22Rv1 (cell line): Measurements from ENCODE around the gene TCF7L2.

Source experiments
- H3K27ac ChIP-seq: fragments of 450-650 bp; 2 replicates; pipeline ENCODE4 v1.5.1; 2017
- CTCF ChIP-seq: fragments of 450-650 bp; IDR thresholded peaks from 2 replicates; pipeline ENCODE4 v1.5.1; 2017; ENCODE audit warnings: mild to moderate bottlenecking
- ZFX ChIP-seq: fragments of 450-650 bp; IDR thresholded peaks from 2 replicates; pipeline ENCODE4 v1.6.1; 2017; ENCODE audit warnings: antibody characterized with exemption, borderline replicate concordance

Gene TCF7L2

DNA sequence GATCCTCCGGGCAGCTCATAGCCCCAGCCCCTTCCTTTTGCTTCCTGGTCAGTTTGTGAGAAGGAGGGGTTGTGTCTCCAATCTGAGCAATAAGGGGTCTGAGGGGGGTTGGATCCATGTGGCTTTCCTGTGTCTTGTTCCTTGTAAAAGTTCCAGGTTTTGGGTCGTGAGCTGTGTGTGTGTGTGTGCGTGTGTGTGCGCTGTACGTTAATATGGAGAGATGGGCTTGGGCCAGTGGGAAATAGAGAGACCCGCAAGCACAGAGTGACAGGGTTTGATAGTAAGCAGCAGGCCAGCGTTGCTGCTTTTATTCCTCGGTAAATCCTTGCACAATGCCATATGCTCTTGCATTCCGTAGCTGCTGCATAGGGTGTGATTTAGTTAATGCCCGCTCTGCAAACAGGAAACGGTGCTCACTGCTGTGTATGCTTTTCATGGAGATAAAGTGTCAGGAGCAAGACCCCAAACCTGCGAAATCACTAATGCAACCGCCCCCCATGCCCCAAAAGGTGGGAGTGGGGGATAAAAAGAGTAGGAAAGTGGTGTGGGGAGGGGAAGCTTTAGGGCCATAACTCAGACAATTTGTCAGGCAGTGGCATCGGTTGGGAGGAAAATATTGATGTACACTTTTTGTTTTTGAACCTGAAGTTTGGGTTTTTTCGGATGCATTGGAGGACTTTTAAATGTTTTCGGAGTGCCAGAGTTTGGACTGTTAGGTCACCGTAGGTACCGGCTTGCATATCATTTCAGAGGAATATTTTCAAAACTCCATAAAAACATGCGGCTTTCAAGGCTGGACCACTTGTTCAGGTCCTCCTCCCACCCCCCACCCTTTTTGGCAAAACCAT is 108.7 kb downstream of the TCF7L2 start:
- H3K27ac ChIP-seq: no peak overlapping the region
- TF ChIP-seq CTCF: no peak
- no peak for TF ChIP-seq ZFX

DNA sequence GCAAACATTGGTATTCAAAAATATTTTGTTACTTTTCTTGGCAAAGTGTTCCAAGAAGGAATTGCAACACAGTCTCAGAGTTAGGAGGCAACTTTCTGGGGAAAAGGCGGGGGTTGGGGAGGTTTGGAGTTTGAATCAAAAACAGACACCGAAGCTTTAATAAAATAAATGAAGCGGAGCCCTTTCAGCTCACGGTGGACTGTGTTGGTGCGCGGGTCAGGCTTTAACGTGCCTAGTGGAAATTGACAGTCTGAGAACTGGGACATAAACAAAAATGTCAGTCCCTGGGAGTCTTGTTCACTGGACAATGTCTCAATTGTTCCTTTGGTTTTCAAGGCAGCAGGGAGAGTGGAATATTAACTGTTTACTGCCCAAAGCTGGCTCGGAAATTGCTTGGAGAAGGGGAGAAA is 109.3 kb downstream of the TCF7L2 start:
- TF ChIP-seq ZFX (no peak), CTCF (no peak)
- no peak overlapping the region for H3K27ac ChIP-seq

DNA sequence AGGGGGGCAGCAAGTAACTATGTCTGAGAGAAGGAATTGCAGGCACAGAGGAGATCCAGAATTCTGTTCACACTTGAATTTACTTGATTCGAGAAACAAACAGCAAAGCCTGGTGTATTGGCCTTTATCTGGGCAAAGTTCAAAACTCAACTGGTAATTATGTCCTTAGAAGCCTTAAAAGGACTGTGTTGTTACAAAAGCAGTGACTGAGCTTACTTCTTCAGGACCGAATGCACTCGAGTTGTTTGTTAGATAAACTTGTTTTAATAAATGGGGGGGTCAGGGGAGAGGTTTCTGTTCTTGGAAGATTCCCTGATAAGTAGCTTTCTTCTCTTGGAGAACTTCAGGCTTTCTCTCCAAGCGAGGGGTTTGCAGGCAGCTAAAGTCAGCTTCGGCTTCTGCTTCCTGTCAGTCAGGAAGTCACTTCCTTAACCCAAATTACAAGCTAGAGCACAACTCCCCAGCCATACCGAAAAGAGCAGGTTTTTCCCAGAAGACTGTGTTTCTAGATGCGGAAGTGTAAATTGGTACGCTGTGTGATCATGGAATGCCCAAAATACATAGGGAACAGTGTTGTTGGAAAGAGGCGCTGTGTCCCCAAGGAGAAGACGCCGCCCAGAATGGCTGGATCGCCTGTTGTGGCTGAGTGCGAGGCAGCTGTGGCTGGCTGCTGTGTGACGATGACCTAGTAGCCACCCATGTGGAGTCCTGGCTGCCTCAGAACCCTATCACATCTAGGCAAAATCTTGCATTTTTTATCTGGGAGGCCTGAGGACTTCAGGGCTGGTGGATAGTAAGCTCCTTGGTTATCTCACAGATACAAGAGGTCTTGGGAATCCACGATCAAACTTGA is 110.4 kb downstream of the TCF7L2 start:
- TF ChIP-seq ZFX (no peak), CTCF (no peak)
- H3K27ac ChIP-seq: no peak overlapping the region

GRCh38 chr10:113061054-113061430 is 111.0 kb downstream of the TCF7L2 start:
- no peak overlapping the region for H3K27ac ChIP-seq
- TF ChIP-seq ZFX: no peak
- no peak for TF ChIP-seq CTCF

- no peak overlapping the region for H3K27ac ChIP-seq
- TF ChIP-seq ZFX (no peak), CTCF (no peak)
These were observed 111.5 kb downstream of the TCF7L2 start for GRCh38 chr10:113061557-113061956.

DNA sequence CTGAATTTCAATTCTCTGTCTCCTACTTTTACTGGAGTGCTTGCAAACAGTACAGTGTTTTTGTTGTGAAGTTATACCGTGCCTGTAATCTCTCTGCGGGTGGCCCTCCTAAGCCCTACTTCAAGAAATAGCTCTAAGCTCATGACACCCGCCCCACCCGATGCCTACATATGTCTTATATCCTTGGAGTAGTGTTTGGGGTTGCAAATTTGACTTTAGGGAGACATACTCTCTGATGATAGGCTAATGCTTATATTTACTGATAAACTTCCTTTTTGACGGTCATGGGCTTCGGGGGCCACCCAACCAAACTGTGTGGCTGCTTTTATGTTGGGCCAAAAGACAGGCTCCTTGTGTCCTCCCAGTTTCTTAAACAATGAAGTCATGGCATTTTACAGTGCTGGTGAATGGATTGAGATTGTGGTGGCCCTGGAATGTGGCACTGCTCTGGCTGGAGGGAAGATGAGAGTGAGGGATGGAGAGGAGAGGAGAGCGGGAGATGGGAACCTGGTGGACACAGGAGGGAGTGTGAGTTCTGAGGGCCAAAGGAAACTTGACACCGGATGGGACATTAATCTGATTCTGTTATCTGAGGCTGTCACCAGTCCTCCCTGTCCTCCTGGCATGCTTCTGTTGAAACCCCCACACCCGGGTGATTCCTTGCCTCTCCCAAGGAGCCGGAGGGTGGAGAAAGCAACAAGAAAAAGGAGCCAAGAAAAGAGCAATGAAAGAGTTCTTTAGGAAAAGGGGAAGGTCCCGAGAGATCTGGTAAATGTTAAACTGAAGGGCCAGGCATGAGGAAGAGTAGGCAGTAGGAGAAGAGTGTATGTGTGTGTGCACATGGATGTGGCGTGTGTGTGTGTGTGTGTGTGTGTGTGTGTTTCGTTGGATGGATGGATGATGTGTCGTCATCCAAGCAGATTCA is 113.3 kb downstream of the TCF7L2 start:
- H3K27ac ChIP-seq: no peak overlapping the region
- TF ChIP-seq CTCF (no peak), ZFX (no peak)
